GM19023 (cell line): Measurements from ENCODE around the gene MEF2D.
A peak's percentile ranks its signal among the peaks of the same experiment; 100 is the strongest.

Experiments used
- ATAC-seq: cut with Tn5 transposase; IDR thresholded peaks from one replicate; pipeline ENCODE4 v1.9.1; 2021; ENCODE audit warnings: mild to moderate bottlenecking, moderate library complexity; ENCODE audit not compliant: unreplicated experiment

The MEF2D gene

GRCh38 chr1:156471496-156472490, 28.8 kb downstream of the MEF2D start:
- ATAC-seq: no peak

- ATAC-seq: no peak
Measured at GRCh38 chr1:156470473-156470872, 30.1 kb downstream of the MEF2D start.

GRCh38 chr1:156468693-156469345, 31.8 kb downstream of the MEF2D start:
- no peak for ATAC-seq

GRCh38 chr1:156467906-156468305, 32.7 kb downstream of the MEF2D start:
- no peak for ATAC-seq

GRCh38 chr1:156467385-156467784, 33.2 kb downstream of the MEF2D start:
- ATAC-seq: no peak

- no peak for ATAC-seq
Measured at GRCh38 chr1:156465747-156466365, 34.7 kb downstream of the MEF2D start.

- no peak for ATAC-seq
Measured at GRCh38 chr1:156464825-156465452, 35.6 kb downstream of the MEF2D start.

- ATAC-seq: no peak
Measured at GRCh38 chr1:156464335-156464734, 36.2 kb downstream of the MEF2D start.

- no peak for ATAC-seq
Measured at GRCh38 chr1:156463874-156464273, 36.7 kb downstream of the MEF2D start.

- ATAC-seq: no peak
Measured at GRCh38 chr1:156462954-156463795, 37.4 kb downstream of the MEF2D start.

- ATAC-seq: no peak
Measured at GRCh38 chr1:156461781-156462647, 38.6 kb downstream of the MEF2D start.

GRCh38 chr1:156461109-156461508, 39.5 kb downstream of the MEF2D start:
- ATAC-seq: no peak

GRCh38 chr1:156460525-156460924, 40.0 kb downstream of the MEF2D start:
- no peak for ATAC-seq

GRCh38 chr1:156458181-156458503, 42.4 kb downstream of the MEF2D start:
- no peak for ATAC-seq

GRCh38 chr1:156456625-156457465, 43.7 kb downstream of the MEF2D start:
- peak; percentile 76 for ATAC-seq

- no peak for ATAC-seq
Measured at GRCh38 chr1:156455362-156455761, 45.2 kb downstream of the MEF2D start.

GRCh38 chr1:156452907-156453306, 47.7 kb downstream of the MEF2D start:
- no peak for ATAC-seq

GRCh38 chr1:156451505-156452160, 48.9 kb downstream of the MEF2D start:
- ATAC-seq: no peak
